ENCODE data around the gene CHCHD3.

CHCHD3 gene

GRCh38 chr7:132861424-132861823 lies 220.5 kb downstream of the CHCHD3 start:
- no peak for DNase-seq (ENCODE audit: extremely low read depth, low read depth)
- no peak for TF ChIP-seq CTCF (IDR thresholded peaks at IDR 0.05; ENCODE audit: low read depth, low read length)

GRCh38 chr7:132859199-132859598 lies 222.7 kb downstream of the CHCHD3 start:
- DNase-seq (ENCODE audit: extremely low read depth, low read depth), result no peak
- no peak for TF ChIP-seq CTCF (IDR thresholded peaks at IDR 0.05; ENCODE audit: low read depth, low read length)

- no peak for DNase-seq (ENCODE audit: extremely low read depth, low read depth)
Observed at GRCh38 chr7:132858760-132859159, 223.1 kb downstream of the CHCHD3 start.

GRCh38 chr7:132858251-132858650 lies 223.6 kb downstream of the CHCHD3 start:
- TF ChIP-seq CTCF (IDR thresholded peaks at IDR 0.05; ENCODE audit: low read depth, low read length), result no peak
- no peak for DNase-seq (ENCODE audit: extremely low read depth, low read depth)

More at GRCh38 chr7:132858760-132859159, 223.1 kb downstream of the CHCHD3 start:
- TF ChIP-seq CTCF (IDR thresholded peaks at IDR 0.05; ENCODE audit: low read depth, low read length), result no peak

- TF ChIP-seq CTCF (IDR thresholded peaks at IDR 0.05; ENCODE audit: low read depth, low read length), result no peak
- no peak for DNase-seq (ENCODE audit: extremely low read depth, low read depth)
Observed at GRCh38 chr7:132857703-132858102, 224.2 kb downstream of the CHCHD3 start.

- no peak for TF ChIP-seq CTCF (IDR thresholded peaks at IDR 0.05; ENCODE audit: low read depth, low read length)
- DNase-seq (ENCODE audit: extremely low read depth, low read depth), result no peak
Observed at GRCh38 chr7:132857031-132857430, 224.9 kb downstream of the CHCHD3 start.

- DNase-seq (ENCODE audit: extremely low read depth, low read depth), result no peak
- TF ChIP-seq CTCF (IDR thresholded peaks at IDR 0.05; ENCODE audit: low read depth, low read length), result no peak
Observed at GRCh38 chr7:132856416-132856815, 225.5 kb downstream of the CHCHD3 start.

All from AG09319 (cell line).